Natural killer cell (primary cell): ENCODE results near the gene VWA2. TPM values are rescaled to one million over a fixed set of nuclear protein-coding genes. Genes with fewer than 3 reads are reported as not detected.

Source experiments
- ATAC-seq, 3 donors: fragments of 150-1000 bp in 2 of 3; fragments of 200-7000 bp in 1 of 3; cut with Tn5 transposase; 1 replicate in 1 of 3; 2 replicates in 2 of 3; pipeline ENCODE4 v1.10.0; 2021; ENCODE audit warnings: mild to moderate bottlenecking in 2 of 3, moderate library complexity in 2 of 3
- DNase-seq, 2 donors: peaks; one replicate each; pipeline versions ENCODE4 v3.0.0 to v3.0.0-alpha.2; 2013 to 2021; ENCODE audit warnings: mixed read lengths in 1 of 2
- H3K27ac ChIP-seq: one replicate; pipeline ENCODE4 v1.5.1; 2013; ENCODE audit warnings: mild to moderate bottlenecking, low read length
- H3K27me3 ChIP-seq: one replicate; pipeline ENCODE4 v1.6.1; 2013; ENCODE audit warnings: low read length; ENCODE audit not compliant: control insufficient read depth, insufficient read depth
- H3K36me3 ChIP-seq: one replicate; pipeline ENCODE4 v1.6.1; 2013; ENCODE audit warnings: low read length; ENCODE audit not compliant: control insufficient read depth, insufficient read depth
- H3K4me1 ChIP-seq: one replicate; pipeline ENCODE4 v1.6.1; 2013; ENCODE audit warnings: low read length; ENCODE audit not compliant: control insufficient read depth, insufficient read depth
- H3K4me3 ChIP-seq: one replicate; pipeline ENCODE4 v1.5.1; 2013; ENCODE audit warnings: low read length
- H3K9me3 ChIP-seq: one replicate; pipeline ENCODE4 v1.6.1; 2013; ENCODE audit warnings: low read length; ENCODE audit not compliant: control insufficient read depth, insufficient read depth
- H3K27ac Mint-ChIP-seq, 2 donors: one replicate each; pipeline ENCODE4 v1.8.0; 2022; ENCODE audit warnings: mild to moderate bottlenecking in 2 of 2, mixed read lengths in 2 of 2, moderate library complexity in 1 of 2
- H3K27me3 Mint-ChIP-seq, 2 donors: one replicate each; pipeline ENCODE4 v1.8.0; 2022; ENCODE audit warnings: low read depth in 2 of 2, mixed read lengths in 2 of 2
- H3K36me3 Mint-ChIP-seq: one replicate; pipeline ENCODE4 v1.8.0; 2022; ENCODE audit warnings: mixed read lengths
- H3K4me1 Mint-ChIP-seq, 2 donors: one replicate each; pipeline ENCODE4 v1.8.0; 2022; ENCODE audit warnings: mixed read lengths in 2 of 2
- H3K4me3 Mint-ChIP-seq: one replicate; pipeline ENCODE4 v1.8.0; 2022; ENCODE audit warnings: mild to moderate bottlenecking, moderate library complexity, mixed read lengths
- H3K9me3 Mint-ChIP-seq, 2 donors: one replicate each; pipeline ENCODE4 v1.8.0; 2022; ENCODE audit warnings: mixed read lengths in 2 of 2
- whole genome bisulfite sequencing: methylation state at CpG from one replicate; pipeline ENCODE4 v1.1.7; 2013; ENCODE audit warnings: missing lambda C conversion rate; ENCODE audit not compliant: insufficient coverage; 5-methylcytosine and 5-hydroxymethylcytosine counted together
- intact Hi-C: fragments of 100-400 bp; cut with micrococcal nuclease; formaldehyde crosslinking; loops from one replicate; pipeline ENCODE4 v1.14.2; 2022
- total RNA-seq, 4 donors: library from RNA; stranded (reverse); fragments of 120-200 nt in 1 of 4; gene quantifications; one replicate each; pipeline versions ENCODE4 v1.2.3 to v1.2.4, GENCODE V29; 2013 to 2022
- TF ChIP-seq, protein P1 (sequence below): fragments of 200-600 bp; IDR thresholded peaks from one replicate; pipeline ENCODE4 v1.8.0; 2022; ENCODE audit warnings: antibody characterized with exemption

Gene VWA2
- total RNA-seq, 3 donors from 2014 or later (not counting 1 experiment from before 2014, with no cell fraction given) = not detected

- H3K4me3 Mint-ChIP-seq = no peak overlapping the region
- H3K9me3 Mint-ChIP-seq = no peaks in the 10 kb centered on the region
- no peaks in the 10 kb centered on the region for H3K36me3 Mint-ChIP-seq
- no peaks in the 10 kb centered on the region for H3K4me1 Mint-ChIP-seq
- ATAC-seq (no peak), DNase-seq (no peak)
- H3K27me3 ChIP-seq = no peaks in the 10 kb centered on the region
- 92% methylated on average over 6 of the region's 7 CpGs for WGBS
- TF ChIP-seq, protein P1, sequence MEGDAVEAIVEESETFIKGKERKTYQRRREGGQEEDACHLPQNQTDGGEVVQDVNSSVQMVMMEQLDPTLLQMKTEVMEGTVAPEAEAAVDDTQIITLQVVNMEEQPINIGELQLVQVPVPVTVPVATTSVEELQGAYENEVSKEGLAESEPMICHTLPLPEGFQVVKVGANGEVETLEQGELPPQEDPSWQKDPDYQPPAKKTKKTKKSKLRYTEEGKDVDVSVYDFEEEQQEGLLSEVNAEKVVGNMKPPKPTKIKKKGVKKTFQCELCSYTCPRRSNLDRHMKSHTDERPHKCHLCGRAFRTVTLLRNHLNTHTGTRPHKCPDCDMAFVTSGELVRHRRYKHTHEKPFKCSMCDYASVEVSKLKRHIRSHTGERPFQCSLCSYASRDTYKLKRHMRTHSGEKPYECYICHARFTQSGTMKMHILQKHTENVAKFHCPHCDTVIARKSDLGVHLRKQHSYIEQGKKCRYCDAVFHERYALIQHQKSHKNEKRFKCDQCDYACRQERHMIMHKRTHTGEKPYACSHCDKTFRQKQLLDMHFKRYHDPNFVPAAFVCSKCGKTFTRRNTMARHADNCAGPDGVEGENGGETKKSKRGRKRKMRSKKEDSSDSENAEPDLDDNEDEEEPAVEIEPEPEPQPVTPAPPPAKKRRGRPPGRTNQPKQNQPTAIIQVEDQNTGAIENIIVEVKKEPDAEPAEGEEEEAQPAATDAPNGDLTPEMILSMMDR = no peak
- H3K4me1 ChIP-seq = no peaks in the 10 kb centered on the region
- intact Hi-C loops = no loop called here
- no peak overlapping the region for H3K4me3 ChIP-seq
- peaks cover 23 to 33% of the 10 kb centered on the region in 2 donors for H3K27me3 Mint-ChIP-seq
- H3K27ac Mint-ChIP-seq = no peak overlapping the region
- H3K9me3 ChIP-seq = no peaks in the 10 kb centered on the region
- H3K36me3 ChIP-seq = no peaks in the 10 kb centered on the region
- no peak overlapping the region for H3K27ac ChIP-seq
Observed at GRCh38 chr10:114246679-114247305, 7.7 kb downstream of the VWA2 start.

DNA sequence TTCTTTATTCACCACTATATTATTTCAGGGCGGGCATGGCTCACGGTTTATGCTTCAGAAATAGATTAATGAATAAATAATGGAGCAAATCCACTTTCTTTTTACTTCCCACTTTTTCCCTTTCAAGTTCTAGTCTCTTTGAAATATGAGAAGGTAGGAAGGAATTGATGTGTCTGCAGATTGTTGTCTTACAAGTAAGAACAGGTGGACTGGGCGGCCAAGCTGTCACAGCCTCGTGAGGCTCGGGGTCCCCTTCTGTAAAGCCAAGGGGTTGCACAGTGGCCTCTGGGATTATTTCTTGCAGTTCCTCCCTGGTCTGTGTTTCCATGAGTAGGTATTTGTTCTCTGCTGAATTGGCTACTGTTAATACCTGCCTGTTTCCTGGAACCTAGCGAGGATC is 11.2 kb downstream of the VWA2 start:
- Mint-ChIP-seq H3K4me3 (no peak overlapping the region), H3K9me3 (no peaks in the 10 kb centered on the region), H3K36me3 (no peaks in the 10 kb centered on the region), H3K4me1 (no peaks in the 10 kb centered on the region), H3K27ac (no peak overlapping the region), H3K27me3 (peaks cover 4 to 7% of the 10 kb centered on the region in 2 donors)
- TF ChIP-seq, protein P1 = no peak
- Histone ChIP-seq H3K4me1 (no peaks in the 10 kb centered on the region), H3K4me3 (no peak overlapping the region), H3K9me3 (no peaks in the 10 kb centered on the region), H3K27ac (no peak overlapping the region), H3K27me3 (no peaks in the 10 kb centered on the region), H3K36me3 (no peaks in the 10 kb centered on the region)
- DNase-seq = no peak
- ATAC-seq = no peak
- 87% methylated on average over 4 of the region's 6 CpGs for WGBS
- intact Hi-C loops = no loop called here

GRCh38 chr10:114250716-114251115 is 11.7 kb downstream of the VWA2 start:
- no peaks in the 10 kb centered on the region for H3K4me1 ChIP-seq
- H3K27ac ChIP-seq = no peak overlapping the region
- Mint-ChIP-seq H3K36me3 (no peaks in the 10 kb centered on the region), H3K27ac (no peak overlapping the region), H3K9me3 (no peaks in the 10 kb centered on the region), H3K27me3 (peaks cover 2 to 4% of the 10 kb centered on the region in 2 donors), H3K4me1 (no peaks in the 10 kb centered on the region), H3K4me3 (no peak overlapping the region)
- H3K9me3 ChIP-seq = no peaks in the 10 kb centered on the region
- DNase-seq (no peak), ATAC-seq (no peak)
- TF ChIP-seq, protein P1 = no peak
- H3K27me3 ChIP-seq = no peaks in the 10 kb centered on the region
- H3K4me3 ChIP-seq = no peak overlapping the region
- 86% methylated on average over 1 of the region's 1 CpG for WGBS
- intact Hi-C loops = no loop called here
- H3K36me3 ChIP-seq = no peaks in the 10 kb centered on the region

DNA sequence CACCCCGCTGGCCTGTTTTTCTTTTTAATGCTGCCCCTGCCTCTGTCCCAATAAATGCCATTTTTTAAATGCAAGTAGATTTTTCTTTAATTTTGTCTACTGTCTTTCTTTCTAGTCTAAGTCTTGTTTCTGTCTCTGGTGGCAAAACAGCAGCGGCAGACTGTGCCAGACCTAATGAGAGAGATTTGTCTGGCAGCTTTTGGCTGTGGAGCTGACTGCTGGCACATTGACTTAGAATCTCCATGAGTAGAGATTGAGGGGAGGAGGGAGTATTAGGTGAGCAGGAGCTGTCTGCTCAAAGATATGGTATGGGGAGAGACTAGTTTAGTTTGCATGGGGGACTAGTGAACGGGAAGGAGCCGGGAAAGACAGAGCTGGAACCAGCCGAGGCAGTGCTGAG is 13.0 kb downstream of the VWA2 start:
- DNase-seq (no peak), ATAC-seq (no peak)
- H3K27ac ChIP-seq = no peak overlapping the region
- TF ChIP-seq, protein P1 = no peak
- no peaks in the 10 kb centered on the region for H3K36me3 Mint-ChIP-seq
- H3K36me3 ChIP-seq = no peaks in the 10 kb centered on the region
- intact Hi-C loops = no loop called here
- no peak overlapping the region for H3K27ac Mint-ChIP-seq
- no peaks in the 10 kb centered on the region for H3K4me1 Mint-ChIP-seq
- peaks cover 0 to 4% of the 10 kb centered on the region in 2 donors for H3K27me3 Mint-ChIP-seq
- 95% methylated on average over 5 of the region's 5 CpGs for WGBS
- H3K4me3 Mint-ChIP-seq = no peak overlapping the region
- no peaks in the 10 kb centered on the region for H3K27me3 ChIP-seq
- H3K9me3 Mint-ChIP-seq = no peaks in the 10 kb centered on the region
- no peaks in the 10 kb centered on the region for H3K9me3 ChIP-seq
- no peaks in the 10 kb centered on the region for H3K4me1 ChIP-seq
- no peak overlapping the region for H3K4me3 ChIP-seq
